Cardiac fibroblast (primary cell): ENCODE data around the gene OR10A6.

Experiments used
- DNase-seq, 2 donors: peaks; one replicate each; pipeline versions ENCODE4 v3.0.0 to v3.0.0-alpha.2; 2010; ENCODE audit warnings: low read depth in 2 of 2
- H3K4me3 ChIP-seq, 2 donors: replicated peaks in 1 of 2; 1 replicate in 1 of 2; 2 replicates in 1 of 2; pipeline ENCODE4 v1.5.1; 2011; ENCODE audit warnings: low read depth in 2 of 2, low read length in 2 of 2, mild to moderate bottlenecking in 2 of 2, moderate library complexity in 1 of 2
- TF ChIP-seq, protein P1 (sequence below): IDR thresholded peaks from one replicate; pipeline ENCODE4 v1.5.1; 2011; ENCODE audit warnings: low read depth, mild to moderate bottlenecking, low read length, inconsistent platforms

Gene OR10A6

GRCh38 chr11:7905961-7906429, 25.1 kb downstream of the OR10A6 start:
- DNase-seq = no peak
- TF ChIP-seq, protein P1, sequence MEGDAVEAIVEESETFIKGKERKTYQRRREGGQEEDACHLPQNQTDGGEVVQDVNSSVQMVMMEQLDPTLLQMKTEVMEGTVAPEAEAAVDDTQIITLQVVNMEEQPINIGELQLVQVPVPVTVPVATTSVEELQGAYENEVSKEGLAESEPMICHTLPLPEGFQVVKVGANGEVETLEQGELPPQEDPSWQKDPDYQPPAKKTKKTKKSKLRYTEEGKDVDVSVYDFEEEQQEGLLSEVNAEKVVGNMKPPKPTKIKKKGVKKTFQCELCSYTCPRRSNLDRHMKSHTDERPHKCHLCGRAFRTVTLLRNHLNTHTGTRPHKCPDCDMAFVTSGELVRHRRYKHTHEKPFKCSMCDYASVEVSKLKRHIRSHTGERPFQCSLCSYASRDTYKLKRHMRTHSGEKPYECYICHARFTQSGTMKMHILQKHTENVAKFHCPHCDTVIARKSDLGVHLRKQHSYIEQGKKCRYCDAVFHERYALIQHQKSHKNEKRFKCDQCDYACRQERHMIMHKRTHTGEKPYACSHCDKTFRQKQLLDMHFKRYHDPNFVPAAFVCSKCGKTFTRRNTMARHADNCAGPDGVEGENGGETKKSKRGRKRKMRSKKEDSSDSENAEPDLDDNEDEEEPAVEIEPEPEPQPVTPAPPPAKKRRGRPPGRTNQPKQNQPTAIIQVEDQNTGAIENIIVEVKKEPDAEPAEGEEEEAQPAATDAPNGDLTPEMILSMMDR = no peak
- H3K4me3 ChIP-seq = no peak overlapping the region

- TF ChIP-seq, protein P1 = no peak
- no peak for DNase-seq
- no peak overlapping the region for H3K4me3 ChIP-seq
Measured at GRCh38 chr11:7905549-7905948, 25.5 kb downstream of the OR10A6 start.

- DNase-seq = peak; percentile 28 to 57
- TF ChIP-seq, protein P1 = peak; percentile 28
- H3K4me3 ChIP-seq = no peak overlapping the region
Measured at GRCh38 chr11:7904917-7905316, 26.2 kb downstream of the OR10A6 start.

DNA sequence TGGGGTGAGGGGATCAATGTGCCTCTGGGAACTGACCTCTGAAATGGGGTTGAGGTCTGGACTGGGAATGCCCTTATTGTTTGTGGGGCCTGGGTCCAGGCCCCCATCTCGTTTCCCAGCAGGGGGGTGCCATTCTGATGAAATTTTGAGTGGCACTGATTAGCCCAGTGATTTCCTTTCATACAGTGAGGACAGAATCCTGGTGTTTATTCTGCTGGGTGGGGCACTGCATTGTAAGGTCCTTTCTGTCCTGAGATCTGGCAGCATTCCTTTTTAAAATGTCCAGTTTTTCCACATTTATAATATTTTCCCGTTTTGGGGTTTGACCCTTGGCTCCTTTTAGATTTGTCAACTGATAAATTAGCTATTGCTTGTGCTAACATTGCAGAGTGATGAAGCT, 27.1 kb downstream of the OR10A6 start:
- H3K4me3 ChIP-seq = no peak overlapping the region
- no peak for DNase-seq
- TF ChIP-seq, protein P1 = no peak

DNA sequence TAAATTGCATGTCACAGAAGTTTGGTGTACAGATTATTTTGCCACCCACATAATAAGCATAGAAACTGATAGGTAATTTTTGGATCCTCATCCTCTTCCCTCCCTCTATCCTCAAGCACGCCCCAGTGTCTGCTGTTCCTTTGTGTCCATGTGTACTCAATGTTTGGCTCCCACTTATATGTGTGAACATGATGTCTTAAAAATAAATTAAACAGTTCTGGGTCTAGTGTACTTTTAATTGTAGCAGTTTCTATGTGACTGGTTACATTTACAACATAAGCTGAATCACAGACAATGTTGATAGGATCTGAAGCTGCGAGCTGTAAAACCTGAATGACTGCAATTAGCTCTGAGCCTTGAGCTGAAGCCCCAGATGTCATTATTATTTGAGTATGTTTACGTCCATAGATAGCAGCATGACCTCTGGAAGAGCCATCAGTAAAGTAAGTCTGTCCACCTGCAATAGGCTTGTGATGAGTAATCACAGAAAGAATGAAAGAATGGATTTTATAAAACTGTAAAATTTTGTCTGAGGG, 29.7 kb downstream of the OR10A6 start:
- TF ChIP-seq, protein P1 = no peak
- DNase-seq = no peak
- no peak overlapping the region for H3K4me3 ChIP-seq

- TF ChIP-seq, protein P1 = no peak
- H3K4me3 ChIP-seq = no peak overlapping the region
- DNase-seq = no peak
Measured at GRCh38 chr11:7900686-7901085, 30.4 kb downstream of the OR10A6 start.

GRCh38 chr11:7899418-7899817, 31.6 kb downstream of the OR10A6 start:
- TF ChIP-seq, protein P1 = no peak
- no peak for DNase-seq
- no peak overlapping the region for H3K4me3 ChIP-seq
